NB4 (cell line): ENCODE data around the gene PIGW.

Source experiments
- DNase-seq: peaks from one replicate; pipeline ENCODE4 v3.0.0; 2010; ENCODE audit warnings: low read depth
- H3K4me3 ChIP-seq: one replicate; pipeline ENCODE4 v1.5.1; 2011; ENCODE audit warnings: mild to moderate bottlenecking, low read depth, low read length, moderate library complexity
- MYC ChIP-seq: IDR thresholded peaks from 2 replicates; pipeline ENCODE4 v1.6.1; 2011; ENCODE audit warnings: low read depth, low read length
- POLR2A ChIP-seq: IDR thresholded peaks from 2 replicates; pipeline ENCODE4 v1.6.1; 2011; ENCODE audit warnings: mild to moderate bottlenecking; ENCODE audit not compliant: insufficient read length; ENCODE audit errors: extremely low read depth
- TF ChIP-seq, protein P1 (sequence below): IDR thresholded peaks from one replicate; pipeline ENCODE4 v1.5.1; 2012; ENCODE audit warnings: low read depth, low read length
- TF ChIP-seq, protein P2 (sequence below): IDR thresholded peaks from 2 replicates; pipeline ENCODE4 v1.6.1; 2011; ENCODE audit warnings: low read depth, low read length

PIGW gene

DNA sequence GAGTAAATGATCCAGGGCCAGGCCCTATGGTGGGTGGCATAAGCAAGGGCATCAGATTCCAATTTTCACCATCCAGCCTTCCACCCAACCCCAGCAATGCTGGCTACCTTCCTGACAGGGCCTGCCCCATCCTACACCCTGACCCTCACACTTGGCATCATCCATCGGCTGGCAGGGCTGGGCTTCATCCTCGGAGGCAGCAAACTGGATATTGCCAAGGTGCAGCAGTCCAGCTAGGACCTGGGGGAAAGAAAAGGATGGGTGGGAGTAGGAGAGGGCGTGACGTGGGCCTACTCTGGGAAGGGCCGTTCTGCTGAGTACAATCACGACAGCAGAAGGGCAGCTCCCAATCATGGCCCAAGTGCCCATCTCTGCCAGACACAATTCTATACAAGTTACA is 23.6 kb upstream of the PIGW start:
- DNase-seq: no peak
- TF ChIP-seq, protein P1, sequence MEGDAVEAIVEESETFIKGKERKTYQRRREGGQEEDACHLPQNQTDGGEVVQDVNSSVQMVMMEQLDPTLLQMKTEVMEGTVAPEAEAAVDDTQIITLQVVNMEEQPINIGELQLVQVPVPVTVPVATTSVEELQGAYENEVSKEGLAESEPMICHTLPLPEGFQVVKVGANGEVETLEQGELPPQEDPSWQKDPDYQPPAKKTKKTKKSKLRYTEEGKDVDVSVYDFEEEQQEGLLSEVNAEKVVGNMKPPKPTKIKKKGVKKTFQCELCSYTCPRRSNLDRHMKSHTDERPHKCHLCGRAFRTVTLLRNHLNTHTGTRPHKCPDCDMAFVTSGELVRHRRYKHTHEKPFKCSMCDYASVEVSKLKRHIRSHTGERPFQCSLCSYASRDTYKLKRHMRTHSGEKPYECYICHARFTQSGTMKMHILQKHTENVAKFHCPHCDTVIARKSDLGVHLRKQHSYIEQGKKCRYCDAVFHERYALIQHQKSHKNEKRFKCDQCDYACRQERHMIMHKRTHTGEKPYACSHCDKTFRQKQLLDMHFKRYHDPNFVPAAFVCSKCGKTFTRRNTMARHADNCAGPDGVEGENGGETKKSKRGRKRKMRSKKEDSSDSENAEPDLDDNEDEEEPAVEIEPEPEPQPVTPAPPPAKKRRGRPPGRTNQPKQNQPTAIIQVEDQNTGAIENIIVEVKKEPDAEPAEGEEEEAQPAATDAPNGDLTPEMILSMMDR: no peak
- TF ChIP-seq MYC (no peak), POLR2A (no peak)
- TF ChIP-seq, protein P2, sequence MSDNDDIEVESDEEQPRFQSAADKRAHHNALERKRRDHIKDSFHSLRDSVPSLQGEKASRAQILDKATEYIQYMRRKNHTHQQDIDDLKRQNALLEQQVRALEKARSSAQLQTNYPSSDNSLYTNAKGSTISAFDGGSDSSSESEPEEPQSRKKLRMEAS: no peak
- no peak overlapping the region for H3K4me3 ChIP-seq

DNA sequence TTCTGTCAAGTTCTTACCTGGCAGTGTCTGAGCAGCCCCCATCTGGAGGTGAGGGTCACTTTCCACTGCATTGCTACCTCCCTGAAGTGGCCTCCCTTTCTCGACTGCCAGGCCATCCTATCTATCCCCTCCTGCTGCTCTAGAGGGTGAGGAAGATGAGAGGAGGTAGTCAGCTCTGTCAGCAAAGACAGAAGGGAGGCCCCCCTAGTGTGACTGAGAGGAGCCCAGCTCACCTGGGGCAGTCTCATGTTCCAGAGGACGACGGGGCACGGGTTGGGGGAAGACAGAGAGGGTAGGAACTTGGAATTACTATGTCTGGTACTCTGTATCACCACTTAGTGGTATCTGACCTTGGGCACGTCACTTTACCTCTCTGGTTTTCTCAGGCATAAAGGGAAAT is 22.1 kb upstream of the PIGW start:
- TF ChIP-seq, protein P1: no peak
- TF ChIP-seq, protein P2: no peak
- TF ChIP-seq POLR2A (no peak), MYC (no peak)
- no peak for DNase-seq
- no peak overlapping the region for H3K4me3 ChIP-seq

DNA sequence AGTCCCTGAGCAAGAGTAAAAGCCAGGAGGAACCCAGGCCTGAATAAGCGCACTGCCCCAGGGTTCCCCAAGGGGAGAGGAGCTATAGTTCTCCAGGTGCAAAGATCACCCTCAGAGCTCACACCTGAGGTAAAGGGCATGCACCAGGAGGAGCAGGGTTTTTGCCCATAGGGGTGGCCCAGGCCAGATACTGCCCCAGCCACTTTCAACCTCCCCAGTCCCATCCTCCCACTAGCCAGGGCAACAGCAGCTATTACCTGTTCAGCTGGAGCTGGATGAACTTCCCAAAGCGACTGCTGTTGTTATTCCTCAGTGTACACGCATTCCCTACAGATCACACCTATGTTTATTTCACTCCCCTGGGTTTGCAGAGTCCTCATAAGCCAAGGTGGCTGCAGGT is 19.9 kb upstream of the PIGW start:
- no peak overlapping the region for H3K4me3 ChIP-seq
- DNase-seq: no peak
- TF ChIP-seq, protein P1: no peak
- TF ChIP-seq, protein P2: no peak
- TF ChIP-seq POLR2A (no peak), MYC (no peak)

DNA sequence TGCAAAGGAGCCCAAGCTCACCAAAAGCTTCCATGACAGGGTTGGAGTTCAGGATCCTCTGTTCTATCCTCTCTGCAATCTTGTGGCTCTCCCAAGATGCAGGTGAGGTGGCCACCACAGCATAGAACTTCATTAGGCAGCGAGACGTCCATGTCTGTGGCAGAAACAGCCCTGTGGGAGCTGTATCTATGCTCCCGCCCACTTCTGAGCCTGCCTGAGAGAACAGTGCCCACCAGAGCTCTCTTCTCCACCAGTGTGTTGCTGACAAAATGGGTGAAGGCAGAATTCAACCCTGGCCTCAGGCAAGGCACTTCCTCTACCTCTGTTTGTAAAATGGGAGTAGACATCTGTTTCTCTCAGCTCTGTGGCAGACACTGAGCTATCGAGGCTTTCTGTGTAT is 18.9 kb upstream of the PIGW start:
- no peak for DNase-seq
- TF ChIP-seq, protein P2: no peak
- TF ChIP-seq POLR2A (no peak), MYC (no peak)
- TF ChIP-seq, protein P1: no peak
- no peak overlapping the region for H3K4me3 ChIP-seq

DNA sequence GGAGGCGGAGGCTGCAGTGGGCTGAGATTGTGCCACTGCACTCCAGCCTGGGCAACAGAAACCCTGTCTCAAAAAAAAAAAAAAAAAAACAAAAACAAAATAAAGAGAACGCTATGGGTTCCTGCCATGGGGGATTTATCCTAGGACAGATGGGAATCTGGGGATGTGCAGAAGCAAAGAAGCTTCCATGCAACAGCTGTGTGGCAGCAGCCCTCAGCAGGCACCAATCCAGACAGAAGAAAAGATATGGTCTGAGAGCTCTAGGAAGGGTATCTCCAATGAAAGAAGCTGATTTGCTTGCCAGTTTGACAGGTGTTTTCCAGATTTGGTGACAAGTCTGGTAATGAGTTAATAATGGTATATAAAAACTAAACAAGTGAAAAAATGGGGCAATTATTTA is 11.7 kb upstream of the PIGW start:
- TF ChIP-seq POLR2A: no peak
- no peak for DNase-seq
- H3K4me3 ChIP-seq: no peak overlapping the region

DNA sequence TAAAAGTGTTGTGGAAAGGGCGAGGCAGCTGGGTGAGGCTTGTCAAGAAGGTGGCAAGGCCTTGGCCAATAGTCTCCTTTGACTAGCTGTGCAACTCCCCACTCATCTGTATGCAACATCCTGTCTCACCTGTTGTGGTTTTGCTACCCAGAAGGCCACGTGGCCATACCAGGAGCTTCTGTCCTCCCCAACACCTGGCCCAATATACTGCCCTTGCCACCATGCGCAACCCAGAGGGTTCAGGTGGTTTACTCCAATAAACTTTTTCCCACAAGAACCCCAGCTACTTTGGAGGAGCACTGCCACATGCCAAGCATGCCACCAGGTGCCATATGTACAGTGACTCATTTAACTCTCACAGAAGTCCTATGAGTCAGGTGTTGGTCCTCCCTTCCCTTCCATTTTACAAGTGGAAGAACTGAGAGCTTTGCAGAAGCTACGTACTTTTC is 10.3 kb upstream of the PIGW start:
- DNase-seq: no peak
- TF ChIP-seq MYC (no peak), POLR2A (no peak)
- TF ChIP-seq, protein P1: no peak
- TF ChIP-seq, protein P2: no peak
- no peak overlapping the region for H3K4me3 ChIP-seq
